Embryonic facial prominence (tissue), 1 donor: ENCODE data around the gene RABGEF1.
"Not testable (repeated sequence)": the region's sequence is repeated elsewhere in the genome, so short reads cannot be mapped to it uniquely, and the experiment has no call there.

ENCODE experiments used
- DNase-seq: peaks from one replicate; pipeline ENCODE4 v3.0.0-alpha.2; 2016; ENCODE audit errors: extremely low spot score

The RABGEF1 gene

GRCh38 chr7:66735850-66736249, 4.7 kb upstream of the RABGEF1 start:
- DNase-seq = no peak

DNA sequence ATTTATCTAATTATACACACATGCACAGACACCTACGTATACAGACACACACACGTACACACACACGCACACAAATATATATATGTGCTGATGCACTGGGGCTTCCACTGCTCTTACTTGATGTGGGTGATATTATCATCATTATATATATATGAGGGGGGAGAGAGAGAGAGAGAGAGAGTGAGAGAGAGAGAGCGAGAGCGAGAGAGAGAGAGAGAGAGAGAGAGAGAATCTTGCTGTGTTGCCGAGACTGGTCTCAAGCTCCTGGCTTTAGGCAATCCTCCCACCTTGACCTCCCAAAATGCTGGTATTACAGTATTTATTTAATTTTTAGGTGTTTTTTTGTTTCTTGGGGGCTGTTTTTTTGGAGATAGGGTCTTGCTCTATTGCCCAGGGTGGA, 3.6 kb upstream of the RABGEF1 start:
- DNase-seq = no peak

DNA sequence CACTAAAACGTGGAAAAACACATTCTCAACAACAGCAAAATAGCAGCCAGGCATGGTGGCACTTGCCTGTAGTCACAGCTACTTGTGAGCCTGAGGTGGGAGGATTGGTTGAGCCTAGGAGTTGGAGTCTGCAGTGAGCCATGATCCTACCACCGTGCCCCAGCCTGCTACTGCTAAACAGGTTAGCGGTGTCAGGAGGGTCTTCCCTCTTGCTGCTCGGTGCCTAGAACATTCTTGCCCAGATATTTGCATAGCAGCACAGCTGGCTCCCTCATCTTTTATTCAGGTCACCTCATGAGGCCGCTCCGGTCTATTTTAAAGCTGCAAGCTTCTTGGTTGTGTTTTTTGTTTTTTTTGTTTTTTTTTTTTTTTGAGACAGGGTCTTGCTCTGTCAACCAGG, 2.9 kb upstream of the RABGEF1 start:
- no peak for DNase-seq

GRCh38 chr7:66739477-66739876, 1.1 kb upstream of the RABGEF1 start:
- DNase-seq = no peak

- no peak for DNase-seq
Measured at GRCh38 chr7:66739953-66740301, 606 bp upstream of the RABGEF1 start.

- not testable (repeated sequence) for DNase-seq
Measured at GRCh38 chr7:66740980-66741709, 612 bp downstream of the RABGEF1 start.

GRCh38 chr7:66741710-66742049, 1.1 kb downstream of the RABGEF1 start:
- DNase-seq = no peak

DNA sequence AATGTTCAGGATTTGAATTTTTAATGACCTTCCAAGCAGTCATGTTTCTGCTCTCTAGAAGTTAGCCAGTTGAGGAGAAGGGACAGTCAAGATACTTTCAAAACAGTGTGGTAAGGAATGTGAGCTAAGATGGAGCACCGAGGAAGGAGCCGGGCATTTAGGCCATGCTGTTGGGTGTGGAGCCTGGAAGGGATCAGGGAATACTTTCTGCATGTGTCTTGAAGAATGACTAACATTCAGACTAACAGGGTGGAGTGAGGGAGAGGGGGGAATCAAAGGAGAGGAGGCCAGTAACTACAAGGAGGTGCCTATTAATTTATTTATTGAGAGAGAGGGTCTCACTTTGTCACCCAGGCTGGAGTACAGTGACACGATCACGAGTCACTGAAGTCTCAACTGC, 1.8 kb downstream of the RABGEF1 start:
- not testable (repeated sequence) for DNase-seq

- DNase-seq = no peak
Measured at GRCh38 chr7:66743920-66744319, 3.4 kb downstream of the RABGEF1 start.

- no peak for DNase-seq
Measured at GRCh38 chr7:66747385-66747784, 6.9 kb downstream of the RABGEF1 start.

DNA sequence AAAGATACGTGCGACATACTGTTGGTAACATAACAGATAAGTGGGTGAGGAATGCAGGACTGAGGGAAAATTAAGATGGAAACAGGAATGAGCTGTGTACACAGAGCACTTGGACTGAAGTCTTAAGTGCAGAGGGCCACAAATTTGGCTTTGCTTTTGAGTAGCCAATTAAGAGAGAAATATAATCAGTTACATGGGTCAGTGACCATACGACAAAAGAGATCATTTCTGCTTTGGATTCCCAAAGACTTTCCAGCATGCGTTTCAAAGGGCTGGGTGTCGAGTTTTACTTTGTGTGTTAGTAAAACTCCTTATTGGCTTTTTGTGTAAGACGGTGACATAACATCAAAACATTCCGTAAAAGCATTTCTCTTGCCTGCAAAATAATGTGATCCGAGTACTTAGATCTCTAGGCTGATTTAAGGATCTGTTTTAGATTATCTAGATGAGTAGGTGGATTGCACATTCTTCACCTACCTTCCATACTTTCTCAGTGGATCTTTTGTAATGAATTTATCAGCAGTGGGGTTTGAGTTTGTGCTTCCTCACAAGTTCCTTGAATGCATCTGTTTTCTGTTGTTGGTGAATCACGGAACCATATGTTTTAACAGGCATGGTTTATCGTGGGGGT, 7.5 kb downstream of the RABGEF1 start:
- DNase-seq = no peak

- no peak for DNase-seq
Measured at GRCh38 chr7:66748791-66749190, 8.3 kb downstream of the RABGEF1 start.

DNA sequence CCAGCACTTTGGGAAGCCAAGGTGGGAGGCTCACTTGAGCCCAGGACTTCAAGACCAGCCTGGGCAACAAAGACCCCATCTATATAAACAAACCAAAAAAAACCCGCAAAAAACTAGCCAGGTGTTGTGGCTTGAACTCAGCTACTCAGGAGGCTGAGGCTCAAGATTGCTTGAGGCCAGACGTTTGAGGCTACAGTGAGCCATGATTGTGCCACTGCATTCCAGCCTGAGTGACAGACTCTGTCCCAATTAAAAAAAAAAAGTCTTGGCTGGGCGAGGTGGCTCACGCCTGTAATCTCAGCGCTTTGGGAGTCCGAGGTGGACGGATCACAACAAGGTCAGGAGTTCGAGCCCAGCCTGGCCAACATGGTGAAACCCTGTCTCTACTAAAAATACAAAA, 11.4 kb downstream of the RABGEF1 start:
- DNase-seq = no peak

DNA sequence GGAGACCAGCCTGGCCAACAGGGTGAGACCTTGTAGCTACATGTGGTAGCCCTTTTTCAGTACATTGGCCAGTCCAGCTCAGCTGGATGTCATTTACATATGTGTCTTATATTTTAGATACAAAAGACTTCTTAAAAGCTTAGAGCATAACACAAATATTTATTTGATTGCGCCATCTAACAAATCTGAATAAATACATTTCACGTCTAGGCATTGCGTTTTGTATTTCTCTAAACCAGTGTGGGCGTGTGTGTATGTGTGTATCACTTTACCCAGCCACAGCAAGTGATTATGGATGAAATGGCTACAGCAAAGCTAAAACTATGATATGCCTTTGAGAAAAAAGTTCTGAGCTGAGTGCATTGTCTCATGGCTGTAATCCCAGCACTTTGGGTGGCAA, 14.0 kb downstream of the RABGEF1 start:
- no peak for DNase-seq

GRCh38 chr7:66755059-66755458, 14.5 kb downstream of the RABGEF1 start:
- DNase-seq = not testable (repeated sequence)

DNA sequence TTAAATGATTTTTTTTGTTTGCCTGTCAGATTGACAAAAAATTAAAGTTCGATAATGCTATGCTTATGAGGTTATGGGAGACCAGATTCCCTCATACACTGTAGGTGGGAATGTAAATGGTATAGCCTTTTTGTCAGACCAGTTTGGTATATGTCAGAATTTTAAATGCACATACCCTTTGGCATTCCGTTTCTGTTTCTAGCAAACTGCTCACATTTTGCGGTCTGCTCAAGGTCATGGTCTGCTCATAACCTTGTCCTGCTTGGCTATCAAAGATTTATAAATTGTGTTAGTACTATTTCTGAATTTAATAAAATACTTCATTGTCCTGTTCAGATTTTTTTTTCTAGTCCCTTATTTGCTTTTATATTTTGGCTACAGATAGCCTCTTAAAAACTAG, 15.7 kb downstream of the RABGEF1 start:
- not testable (repeated sequence) for DNase-seq

- DNase-seq = no peak
Measured at GRCh38 chr7:66756889-66757288, 16.4 kb downstream of the RABGEF1 start.

GRCh38 chr7:66757939-66758338, 17.4 kb downstream of the RABGEF1 start:
- no peak for DNase-seq

DNA sequence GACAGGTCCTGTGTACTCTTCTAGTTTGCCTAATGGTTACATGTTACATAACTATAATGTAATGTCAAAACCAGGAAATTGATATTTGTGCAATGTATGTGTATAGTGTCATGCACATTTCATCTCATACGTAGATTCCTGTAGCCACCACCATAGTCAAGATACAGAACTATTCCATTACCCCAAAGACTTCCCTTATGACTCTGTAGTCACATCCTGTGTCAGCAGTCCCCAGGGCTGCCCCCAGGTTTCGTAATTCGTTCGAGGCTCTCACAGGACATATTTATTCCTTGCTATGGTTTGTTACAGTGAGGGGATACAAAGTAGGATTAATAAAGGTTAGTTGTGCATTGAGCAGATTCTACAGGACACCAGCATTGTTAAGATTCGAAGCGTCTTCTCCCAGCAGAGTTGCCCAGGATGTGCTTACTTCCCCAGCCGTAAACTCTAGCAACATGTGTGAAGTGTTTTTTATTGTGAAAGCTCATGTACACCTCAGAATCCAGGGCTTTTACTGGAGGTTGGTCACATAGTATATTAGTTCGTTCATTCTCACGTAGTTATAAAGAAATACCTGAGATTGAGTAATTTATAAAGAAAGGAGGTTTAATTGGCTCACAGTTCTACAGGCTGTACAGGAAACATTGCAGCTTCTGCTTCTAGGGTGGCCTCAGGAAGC, 18.6 kb downstream of the RABGEF1 start:
- no peak for DNase-seq

GRCh38 chr7:66763183-66763582, 22.6 kb downstream of the RABGEF1 start:
- DNase-seq = not testable (repeated sequence)

DNA sequence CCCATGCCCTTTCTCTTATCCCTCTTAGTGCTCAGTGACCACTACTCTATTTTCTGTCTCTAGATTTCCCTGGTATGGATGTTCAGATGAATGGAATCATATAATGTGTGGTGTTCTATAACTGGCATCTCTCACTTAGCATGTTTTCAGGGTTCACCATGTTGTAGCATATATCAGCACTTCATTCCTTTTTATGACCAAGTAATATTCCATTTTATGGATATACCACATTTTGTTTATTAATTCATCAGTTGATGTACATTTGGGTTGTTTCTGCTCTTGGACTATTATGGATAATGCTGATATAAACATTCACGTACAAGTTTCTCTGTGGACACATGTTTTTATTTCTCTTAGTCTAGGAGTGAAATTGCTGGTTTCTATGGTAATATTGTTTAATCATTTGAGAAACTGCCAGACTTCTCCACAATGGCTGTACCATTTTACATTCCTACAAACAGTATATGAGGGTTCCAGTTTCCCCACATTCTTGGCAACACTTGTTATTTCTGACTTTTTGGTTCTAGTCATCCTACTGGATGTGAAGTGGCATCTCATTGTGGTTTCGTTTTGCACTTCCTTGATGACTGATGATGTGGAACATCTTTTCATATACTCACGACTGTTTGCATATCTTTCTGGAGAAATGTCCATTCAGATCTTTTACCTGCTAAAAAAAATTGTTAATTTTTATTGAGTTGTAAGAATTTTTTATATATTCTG, 23.3 kb downstream of the RABGEF1 start:
- not testable (repeated sequence) for DNase-seq

DNA sequence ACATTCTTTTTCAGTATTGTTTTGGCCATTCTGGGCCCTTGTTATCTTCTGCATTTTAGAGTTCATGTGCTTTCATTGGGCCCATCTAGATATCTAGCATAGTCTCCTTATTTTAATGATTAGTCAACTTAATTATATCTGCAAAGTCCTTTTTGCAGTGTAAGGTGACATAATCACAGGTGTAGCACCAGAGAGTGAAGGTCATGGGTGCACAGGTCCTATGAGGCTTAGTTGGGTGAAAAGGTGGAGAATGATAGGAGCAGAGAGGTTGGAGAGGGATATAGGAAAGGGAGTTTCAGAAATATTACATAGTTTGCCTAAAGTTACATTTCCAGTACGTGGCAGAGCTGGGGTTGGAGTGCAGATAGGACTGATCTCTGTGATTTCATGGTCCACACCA, 24.4 kb downstream of the RABGEF1 start:
- not testable (repeated sequence) for DNase-seq
